Measurements from ENCODE around the gene GLT8D2. TPM values are rescaled to one million over a fixed set of nuclear protein-coding genes. Genes with fewer than 3 reads are reported as not detected.
A peak's percentile ranks its signal among the peaks of the same experiment; 100 is the strongest.

The GLT8D2 gene
- total and polyA plus RNA-seq, 2 donors (not counting 1 experiment from before 2014, with no cell fraction given): not detected

DNA sequence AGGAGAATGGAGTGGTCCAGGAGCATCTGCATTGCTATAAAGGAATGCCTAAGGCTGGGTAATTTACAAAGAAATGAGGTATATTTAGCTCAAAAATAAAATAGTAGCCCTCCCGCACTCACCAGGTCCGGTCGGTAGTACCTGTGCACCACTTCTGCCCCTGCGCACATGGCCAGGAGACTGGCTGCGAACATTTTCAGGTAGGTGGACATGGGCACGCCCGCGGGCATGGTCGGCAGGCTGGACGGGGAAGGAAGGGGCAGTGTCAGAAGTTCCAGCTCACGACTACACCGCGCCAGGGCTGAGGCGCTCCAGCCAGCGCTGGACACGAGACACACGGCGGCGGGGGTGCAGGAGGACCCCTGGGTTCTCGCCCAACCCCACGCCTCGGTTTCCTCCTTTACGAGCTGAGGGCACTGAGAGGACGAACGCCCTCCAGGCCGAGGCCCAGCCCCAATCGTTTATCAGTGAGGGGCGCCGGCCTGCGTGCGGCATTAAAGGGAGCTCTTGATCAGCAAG lies 93.4 kb downstream of the GLT8D2 start:
- H3K27me3 ChIP-seq (replicated peaks in 1 of 4; ENCODE audit: control extremely low read depth in 1 of 4, control insufficient read depth in 3 of 4, insufficient read depth in 4 of 4, low read length in 3 of 4): no peaks in the 10 kb centered on the region
- peaks cover 30% of the 10 kb centered on the region for H3K4me1 Mint-ChIP-seq
- peak overlapping the region; percentile 97 for H3K27ac Mint-ChIP-seq

More for the DNA sequence above, 93.4 kb downstream of the GLT8D2 start:
- H3K9me3 Mint-ChIP-seq (ENCODE audit: insufficient read depth): no peaks in the 10 kb centered on the region
- CTCF ChIA-PET: interaction anchor here (1.0 to 1.9 kb wide), 7 partner anchors 10 to 152 kb away, joined by 3 to 39 read pairs (median 4); partner anchors contain the start of genes HSP90B1 and TDG
- peak; percentile 2 for ATAC-seq (ENCODE audit: low read depth)
- DNase-seq: no peak
- Histone ChIP-seq H3K9me3 (ENCODE audit: control extremely low read depth in 1 of 3, control insufficient read depth in 2 of 3, insufficient read depth in 1 of 3, low read length in 2 of 3) (no peaks in the 10 kb centered on the region), H3K9ac (ENCODE audit: low read length) (peak overlapping the region; percentile 90), H3K4me1 (ENCODE audit: control insufficient read depth in 2 of 2, insufficient read depth in 2 of 2, low read length in 2 of 2) (peaks cover 9 to 15% of the 10 kb centered on the region in 2 donors), H3K79me2 (ENCODE audit: control insufficient read depth, insufficient read depth, low read length) (peaks cover 26% of the 10 kb centered on the region), H3K27ac (ENCODE audit: low read length in 2 of 2) (peak overlapping the region; percentile 67 to 89), H4K20me1 (ENCODE audit: control insufficient read depth, insufficient read depth, low read length, poor library complexity, severe bottlenecking) (no peaks in the 10 kb centered on the region), H3K4me2 (replicated peaks; ENCODE audit: low read depth, low read length, poor library complexity, severe bottlenecking) (peak overlapping the region; percentile 89), H2AFZ (ENCODE audit: insufficient read depth, low read depth, low read length, poor library complexity, severe bottlenecking) (peak overlapping the region; percentile 99), H3K36me3 (replicated peaks in 1 of 2; ENCODE audit: control extremely low read depth in 1 of 2, control insufficient read depth in 1 of 2, extremely low read depth in 1 of 2, insufficient read depth in 2 of 2, low read length in 1 of 2) (peaks cover 0 to 24% of the 10 kb centered on the region in 2 experiments), H3K4me3 (ENCODE audit: control extremely low read depth in 1 of 5, extremely low read depth in 1 of 5, insufficient read depth in 1 of 5, low read depth in 2 of 5, low read length in 4 of 5) (peak overlapping the region; percentile 60 to 93 (median 86))
- TF ChIP-seq CTCF (IDR thresholded peaks at IDR 0.05) (no peak), EZH2 (IDR thresholded peaks at IDR 0.05; ENCODE audit: borderline replicate concordance, insufficient read depth, low read depth, low read length, poor library complexity, severe bottlenecking) (no peak)
- POLR2A ChIA-PET: interaction anchor here (0.6 to 2.6 kb wide), 3 partner anchors 9 to 103 kb away, joined by 3 to 49 read pairs (median 19); partner anchors contain the start of genes HSP90B1 and TDG
- intact Hi-C loops (cut with micrococcal nuclease): loop anchor here (1.0 kb wide), 2 partner anchors 9 to 26 kb away; partner anchors contain the start of genes HSP90B1 and TDG
- H3K27me3 Mint-ChIP-seq: no peaks in the 10 kb centered on the region
- peak overlapping the region; percentile 96 for H3K4me3 Mint-ChIP-seq
- WGBS (ENCODE audit: insufficient coverage): under 1% methylated on average over 26 of the region's 31 CpGs

Measured in B cell (primary cell).